ENCODE measurements around the gene LCOR.
"Not testable (repeated sequence)": the region's sequence is repeated elsewhere in the genome, so short reads cannot be mapped to it uniquely, and the experiment has no call there.

Gene LCOR

GRCh38 chr10:96842896-96843723 is 11.0 kb downstream of the LCOR start:
- Histone ChIP-seq H3K27ac (no peak overlapping the region), H3K27me3 (replicated peaks) (no peaks in the 10 kb centered on the region), H3K4me3 (ENCODE audit: low read depth, low read length) (no peak overlapping the region), H3K36me3 (replicated peaks) (no peaks in the 10 kb centered on the region)
- in situ Hi-C loops (cut with HindIII; ENCODE audit: low pct_ligation_motif_present, low sequenced_read_pairs), result no loop called here
- DNase-seq, result no peak
- TF ChIP-seq CTCF (IDR thresholded peaks at IDR 0.05; ENCODE audit: low read depth, low read length, missing control alignments), result no peak

GRCh38 chr10:96843823-96844222 is 11.7 kb downstream of the LCOR start:
- Histone ChIP-seq H3K36me3 (replicated peaks) (no peaks in the 10 kb centered on the region), H3K27me3 (replicated peaks) (no peaks in the 10 kb centered on the region), H3K4me3 (ENCODE audit: low read depth, low read length) (no peak overlapping the region), H3K27ac (no peak overlapping the region)
- DNase-seq, result no peak
- no peak for TF ChIP-seq CTCF (IDR thresholded peaks at IDR 0.05; ENCODE audit: low read depth, low read length, missing control alignments)
- in situ Hi-C loops (cut with HindIII; ENCODE audit: low pct_ligation_motif_present, low sequenced_read_pairs), result no loop called here

GRCh38 chr10:96846395-96846794 is 14.3 kb downstream of the LCOR start:
- Histone ChIP-seq H3K4me3 (ENCODE audit: low read depth, low read length) (no peak overlapping the region), H3K27me3 (replicated peaks) (no peaks in the 10 kb centered on the region), H3K36me3 (replicated peaks) (no peaks in the 10 kb centered on the region), H3K27ac (no peak overlapping the region)
- TF ChIP-seq CTCF (IDR thresholded peaks at IDR 0.05; ENCODE audit: low read depth, low read length, missing control alignments), result no peak
- in situ Hi-C loops (cut with HindIII; ENCODE audit: low pct_ligation_motif_present, low sequenced_read_pairs), result no loop called here
- DNase-seq, result no peak

GRCh38 chr10:96846926-96847325 is 14.8 kb downstream of the LCOR start:
- no peak overlapping the region for H3K4me3 ChIP-seq (ENCODE audit: low read depth, low read length)
- no peak for DNase-seq
- H3K27me3 ChIP-seq (replicated peaks), result no peaks in the 10 kb centered on the region
- H3K36me3 ChIP-seq (replicated peaks), result no peaks in the 10 kb centered on the region
- no peak for TF ChIP-seq CTCF (IDR thresholded peaks at IDR 0.05; ENCODE audit: low read depth, low read length, missing control alignments)
- H3K27ac ChIP-seq, result no peak overlapping the region
- in situ Hi-C loops (cut with HindIII; ENCODE audit: low pct_ligation_motif_present, low sequenced_read_pairs), result no loop called here

- in situ Hi-C loops (cut with HindIII; ENCODE audit: low pct_ligation_motif_present, low sequenced_read_pairs); H3K36me3 ChIP-seq (replicated peaks); H3K27me3 ChIP-seq (replicated peaks); DNase-seq; H3K27ac ChIP-seq; H3K4me3 ChIP-seq (ENCODE audit: low read depth, low read length): not testable (repeated sequence)
Measured at GRCh38 chr10:96847356-96847755, 15.3 kb downstream of the LCOR start.

GRCh38 chr10:96850113-96850512 is 18.0 kb downstream of the LCOR start:
- H3K27ac ChIP-seq, result peak overlapping the region; percentile 57
- no peak for DNase-seq
- no peaks in the 10 kb centered on the region for H3K36me3 ChIP-seq (replicated peaks)
- no peaks in the 10 kb centered on the region for H3K27me3 ChIP-seq (replicated peaks)
- TF ChIP-seq CTCF (IDR thresholded peaks at IDR 0.05; ENCODE audit: low read depth, low read length, missing control alignments), result no peak
- H3K4me3 ChIP-seq (ENCODE audit: low read depth, low read length), result no peak overlapping the region
- in situ Hi-C loops (cut with HindIII; ENCODE audit: low pct_ligation_motif_present, low sequenced_read_pairs), result no loop called here

All from brain microvascular endothelial cell (primary cell).